K562 (cell line): ENCODE data around the gene FBXW9. TPM values are rescaled to one million over a fixed set of nuclear protein-coding genes. Genes with fewer than 3 reads are reported as not detected.

Experiments used
- ATF1 ChIP-seq, 2 experiments: fragments of 450-650 bp in 1 of 2; IDR thresholded peaks; 2 replicates each; pipeline ENCODE4 v1.6.1; 2016; ENCODE audit warnings: missing compliant biosample characterization in 1 of 2, missing genetic modification characterization in 1 of 2
- ELF4 ChIP-seq: fragments of 450-650 bp; formaldehyde crosslinking; IDR thresholded peaks from 2 replicates; pipeline ENCODE4 v1.4.0; 2022; ENCODE audit warnings: missing genetic modification characterization
- KLF16 ChIP-seq: IDR thresholded peaks from 2 replicates; pipeline ENCODE4 v1.6.1; 2016; ENCODE audit warnings: antibody characterized with exemption
- NR2C1 ChIP-seq, 2 experiments: fragments of 450-650 bp; IDR thresholded peaks; 2 replicates each; pipeline ENCODE4 v1.6.1; 2017; ENCODE audit warnings: mild to moderate bottlenecking in 2 of 2, antibody characterized with exemption in 1 of 2, inconsistent platforms in 1 of 2, missing compliant biosample characterization in 1 of 2, missing genetic modification characterization in 1 of 2
- SMAD3 ChIP-seq: fragments of 450-650 bp; formaldehyde crosslinking; conservative IDR thresholded peaks from 2 replicates; pipeline ENCODE4 v1.4.0; 2020; ENCODE audit warnings: mild to moderate bottlenecking
- SREBF2 ChIP-seq: sonication (generic); formaldehyde crosslinking; IDR thresholded peaks from 2 replicates; pipeline ENCODE4 v1.4.0; 2020; ENCODE audit warnings: mild to moderate bottlenecking, missing genetic modification reagents
- TBP ChIP-seq: optimal IDR thresholded peaks from 2 replicates; pipeline ENCODE3; 2011; ENCODE audit warnings: low read depth, low read length, improper control_type of control experiment
- TEAD2 ChIP-seq: fragments of 450-650 bp; IDR thresholded peaks from 2 replicates; pipeline ENCODE4 v1.6.1; 2016; ENCODE audit warnings: missing genetic modification characterization, control low read depth, missing compliant biosample characterization
- ZBTB1 ChIP-seq: sonication (generic); formaldehyde crosslinking; IDR thresholded peaks from 2 replicates; pipeline ENCODE4 v1.8.1; 2023; ENCODE audit warnings: missing genetic modification reagents, low read depth, mild to moderate bottlenecking, borderline replicate concordance
- polyA plus RNA-seq, 8 experiments: library from polyadenylated mRNA; depleted of rRNA in 4 of 8; stranded (reverse) in 5 of 8; unstranded in 3 of 8; fragments of >200 nt; fragmentation: Nextera tagmentation in 2 of 8; fragmentation: Illumina TruSeq in 1 of 8; extraction: Ambion mirVana in 2 of 8; extraction: Trizol in 1 of 8; gene quantifications; 2 replicates each; pipeline versions ENCODE4 v1.2.1 to v1.2.3, GENCODE V29; 2011 to 2014; ENCODE audit warnings: inconsistent platforms in 1 of 8, missing spikeins in 1 of 8
- total RNA-seq, 7 experiments: library from RNA; depleted of rRNA in 6 of 7; stranded (reverse); fragments of >200 nt in 6 of 7; fragmentation: Illumina TruSeq in 2 of 7; extraction: Trizol in 2 of 7; gene quantifications; 2 replicates each; pipeline versions ENCODE4 v1.2.1 to v1.2.3, GENCODE V29; 2011 to 2021; ENCODE audit warnings: low replicate concordance in 1 of 7
- TF ChIP-seq, protein P1 (sequence below): fragments of 450-650 bp; IDR thresholded peaks from 2 replicates; pipeline ENCODE4 v1.7.0; 2016; ENCODE audit warnings: borderline replicate concordance

The FBXW9 gene
- total and polyA plus RNA-seq, 9 of the 15 experiments (the other 6 are each of a cell fraction or from before 2014, with no cell fraction given), result 0.23 to 21.7 (median 6.2) TPM

GRCh38 chr19:12664406-12665280 lies 31.8 kb downstream of the FBXW9 start (continued):
- no peak for TF ChIP-seq ELF4 (CRISPR knock-in tag)
- no peak for TF ChIP-seq TEAD2
- no peak for TF ChIP-seq TBP
- TF ChIP-seq SMAD3 (CRISPR knock-in tag), result no peak
- TF ChIP-seq KLF16, result peak; percentile 81
- no peak for TF ChIP-seq ATF1 (CRISPR knock-in tag; IDR thresholded peaks at IDR 0.05)
- TF ChIP-seq ATF1 (tag; IDR thresholded peaks at IDR 0.05), result no peak
- TF ChIP-seq NR2C1 (IDR thresholded peaks at IDR 0.05), result no peak
- TF ChIP-seq NR2C1 (tag; IDR thresholded peaks at IDR 0.05), result no peak
- TF ChIP-seq, protein P1, sequence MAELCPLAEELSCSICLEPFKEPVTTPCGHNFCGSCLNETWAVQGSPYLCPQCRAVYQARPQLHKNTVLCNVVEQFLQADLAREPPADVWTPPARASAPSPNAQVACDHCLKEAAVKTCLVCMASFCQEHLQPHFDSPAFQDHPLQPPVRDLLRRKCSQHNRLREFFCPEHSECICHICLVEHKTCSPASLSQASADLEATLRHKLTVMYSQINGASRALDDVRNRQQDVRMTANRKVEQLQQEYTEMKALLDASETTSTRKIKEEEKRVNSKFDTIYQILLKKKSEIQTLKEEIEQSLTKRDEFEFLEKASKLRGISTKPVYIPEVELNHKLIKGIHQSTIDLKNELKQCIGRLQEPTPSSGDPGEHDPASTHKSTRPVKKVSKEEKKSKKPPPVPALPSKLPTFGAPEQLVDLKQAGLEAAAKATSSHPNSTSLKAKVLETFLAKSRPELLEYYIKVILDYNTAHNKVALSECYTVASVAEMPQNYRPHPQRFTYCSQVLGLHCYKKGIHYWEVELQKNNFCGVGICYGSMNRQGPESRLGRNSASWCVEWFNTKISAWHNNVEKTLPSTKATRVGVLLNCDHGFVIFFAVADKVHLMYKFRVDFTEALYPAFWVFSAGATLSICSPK, result no peak
- TF ChIP-seq SREBF2, result no peak
- TF ChIP-seq ZBTB1, result no peak
